HL-60 (cell line): ENCODE results near the gene EDIL3.

ENCODE experiments used
- DNase-seq, 2 experiments: peaks; one replicate each; pipeline ENCODE4 v3.0.0-alpha.2; 2010 to 2020; ENCODE audit warnings: low read depth in 1 of 2, low spot score in 1 of 2
- H3K27ac ChIP-seq: fragments of 250-450 bp; sonication (Bioruptor Pico); replicated peaks from 2 replicates; pipeline ENCODE4 v1.5.1; 2020; ENCODE audit warnings: mild to moderate bottlenecking, moderate library complexity
- H3K27me3 ChIP-seq: fragments of 250-450 bp; sonication (Bioruptor Pico); 2 replicates; pipeline ENCODE4 v1.5.1; 2021; ENCODE audit warnings: mild to moderate bottlenecking, moderate library complexity; ENCODE audit not compliant: insufficient read depth, poor library complexity, severe bottlenecking
- H3K4me3 ChIP-seq: replicated peaks from 2 replicates; pipeline ENCODE4 v1.5.1; 2011; ENCODE audit warnings: mild to moderate bottlenecking, control low read depth, low read length; ENCODE audit not compliant: insufficient read depth
- GABPA ChIP-seq: IDR thresholded peaks from 2 replicates; pipeline ENCODE4 v1.6.1; 2012; ENCODE audit warnings: low read depth
- POLR2AphosphoS5 ChIP-seq: IDR thresholded peaks from 2 replicates; pipeline ENCODE4 v1.6.1; 2012; ENCODE audit warnings: low read depth
- SPI1 ChIP-seq: IDR thresholded peaks from 2 replicates; pipeline ENCODE4 v1.6.1; 2012; ENCODE audit warnings: low read depth, mild to moderate bottlenecking, borderline replicate concordance
- TF ChIP-seq, protein P1 (sequence below): IDR thresholded peaks from 2 replicates; pipeline ENCODE4 v1.6.1; 2012; ENCODE audit warnings: low read depth; ENCODE audit not compliant: insufficient replicate concordance
- TF ChIP-seq, protein P2 (sequence below): IDR thresholded peaks from one replicate; pipeline ENCODE4 v1.5.1; 2011; ENCODE audit warnings: low read length, control low read depth, inconsistent platforms; ENCODE audit not compliant: insufficient read depth

Gene EDIL3

DNA sequence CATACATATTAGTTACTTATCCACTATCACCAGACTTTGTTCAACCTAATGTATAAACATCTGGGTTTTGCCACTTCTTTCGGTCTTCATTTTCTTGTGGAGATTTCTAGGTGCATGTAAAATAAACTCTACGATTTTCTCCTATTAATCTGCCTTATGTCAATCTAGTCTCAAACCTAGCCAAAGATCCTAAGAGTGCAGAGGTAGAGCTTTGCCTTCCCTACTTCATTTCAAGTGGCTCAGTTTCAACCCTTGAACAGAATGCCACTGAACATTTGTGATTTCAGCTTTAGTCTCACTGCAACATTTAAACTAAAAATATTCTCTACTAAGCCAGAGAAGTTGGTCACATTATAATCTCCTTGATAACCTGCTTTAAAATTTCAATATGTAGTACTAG, 94.0 kb downstream of the EDIL3 start:
- Histone ChIP-seq H3K27ac (no peak overlapping the region), H3K4me3 (no peak overlapping the region), H3K27me3 (no peaks in the 10 kb centered on the region)
- no peak for TF ChIP-seq POLR2AphosphoS5
- TF ChIP-seq, protein P1, sequence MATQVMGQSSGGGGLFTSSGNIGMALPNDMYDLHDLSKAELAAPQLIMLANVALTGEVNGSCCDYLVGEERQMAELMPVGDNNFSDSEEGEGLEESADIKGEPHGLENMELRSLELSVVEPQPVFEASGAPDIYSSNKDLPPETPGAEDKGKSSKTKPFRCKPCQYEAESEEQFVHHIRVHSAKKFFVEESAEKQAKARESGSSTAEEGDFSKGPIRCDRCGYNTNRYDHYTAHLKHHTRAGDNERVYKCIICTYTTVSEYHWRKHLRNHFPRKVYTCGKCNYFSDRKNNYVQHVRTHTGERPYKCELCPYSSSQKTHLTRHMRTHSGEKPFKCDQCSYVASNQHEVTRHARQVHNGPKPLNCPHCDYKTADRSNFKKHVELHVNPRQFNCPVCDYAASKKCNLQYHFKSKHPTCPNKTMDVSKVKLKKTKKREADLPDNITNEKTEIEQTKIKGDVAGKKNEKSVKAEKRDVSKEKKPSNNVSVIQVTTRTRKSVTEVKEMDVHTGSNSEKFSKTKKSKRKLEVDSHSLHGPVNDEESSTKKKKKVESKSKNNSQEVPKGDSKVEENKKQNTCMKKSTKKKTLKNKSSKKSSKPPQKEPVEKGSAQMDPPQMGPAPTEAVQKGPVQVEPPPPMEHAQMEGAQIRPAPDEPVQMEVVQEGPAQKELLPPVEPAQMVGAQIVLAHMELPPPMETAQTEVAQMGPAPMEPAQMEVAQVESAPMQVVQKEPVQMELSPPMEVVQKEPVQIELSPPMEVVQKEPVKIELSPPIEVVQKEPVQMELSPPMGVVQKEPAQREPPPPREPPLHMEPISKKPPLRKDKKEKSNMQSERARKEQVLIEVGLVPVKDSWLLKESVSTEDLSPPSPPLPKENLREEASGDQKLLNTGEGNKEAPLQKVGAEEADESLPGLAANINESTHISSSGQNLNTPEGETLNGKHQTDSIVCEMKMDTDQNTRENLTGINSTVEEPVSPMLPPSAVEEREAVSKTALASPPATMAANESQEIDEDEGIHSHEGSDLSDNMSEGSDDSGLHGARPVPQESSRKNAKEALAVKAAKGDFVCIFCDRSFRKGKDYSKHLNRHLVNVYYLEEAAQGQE, result no peak
- TF ChIP-seq, protein P2, sequence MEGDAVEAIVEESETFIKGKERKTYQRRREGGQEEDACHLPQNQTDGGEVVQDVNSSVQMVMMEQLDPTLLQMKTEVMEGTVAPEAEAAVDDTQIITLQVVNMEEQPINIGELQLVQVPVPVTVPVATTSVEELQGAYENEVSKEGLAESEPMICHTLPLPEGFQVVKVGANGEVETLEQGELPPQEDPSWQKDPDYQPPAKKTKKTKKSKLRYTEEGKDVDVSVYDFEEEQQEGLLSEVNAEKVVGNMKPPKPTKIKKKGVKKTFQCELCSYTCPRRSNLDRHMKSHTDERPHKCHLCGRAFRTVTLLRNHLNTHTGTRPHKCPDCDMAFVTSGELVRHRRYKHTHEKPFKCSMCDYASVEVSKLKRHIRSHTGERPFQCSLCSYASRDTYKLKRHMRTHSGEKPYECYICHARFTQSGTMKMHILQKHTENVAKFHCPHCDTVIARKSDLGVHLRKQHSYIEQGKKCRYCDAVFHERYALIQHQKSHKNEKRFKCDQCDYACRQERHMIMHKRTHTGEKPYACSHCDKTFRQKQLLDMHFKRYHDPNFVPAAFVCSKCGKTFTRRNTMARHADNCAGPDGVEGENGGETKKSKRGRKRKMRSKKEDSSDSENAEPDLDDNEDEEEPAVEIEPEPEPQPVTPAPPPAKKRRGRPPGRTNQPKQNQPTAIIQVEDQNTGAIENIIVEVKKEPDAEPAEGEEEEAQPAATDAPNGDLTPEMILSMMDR, result no peak
- TF ChIP-seq SPI1, result no peak
- no peak for TF ChIP-seq GABPA
- DNase-seq, result no peak

DNA sequence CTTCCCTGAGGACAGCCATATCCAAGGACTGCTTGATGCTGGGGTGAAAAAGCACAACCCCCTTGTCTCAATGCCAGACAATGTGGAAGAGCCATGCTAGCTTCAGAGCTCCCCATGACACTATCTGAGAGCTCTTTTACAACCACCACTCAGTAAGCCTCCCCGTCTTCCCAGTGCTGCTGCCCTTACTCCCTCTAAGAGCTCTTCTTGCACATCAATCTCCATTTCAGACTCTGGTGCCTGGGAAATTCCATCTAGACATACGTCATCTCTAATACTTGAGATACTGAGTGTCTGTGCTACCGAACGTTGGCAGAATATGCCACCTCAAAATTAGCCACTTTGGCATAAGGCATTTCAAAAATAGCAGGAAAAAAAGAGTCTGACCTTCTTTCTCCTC, 94.5 kb downstream of the EDIL3 start:
- no peak overlapping the region for H3K4me3 ChIP-seq
- no peak overlapping the region for H3K27ac ChIP-seq
- no peak for DNase-seq
- TF ChIP-seq POLR2AphosphoS5 (no peak), SPI1 (no peak), GABPA (no peak)
- TF ChIP-seq, protein P2, result no peak
- TF ChIP-seq, protein P1, result no peak
- no peaks in the 10 kb centered on the region for H3K27me3 ChIP-seq

DNA sequence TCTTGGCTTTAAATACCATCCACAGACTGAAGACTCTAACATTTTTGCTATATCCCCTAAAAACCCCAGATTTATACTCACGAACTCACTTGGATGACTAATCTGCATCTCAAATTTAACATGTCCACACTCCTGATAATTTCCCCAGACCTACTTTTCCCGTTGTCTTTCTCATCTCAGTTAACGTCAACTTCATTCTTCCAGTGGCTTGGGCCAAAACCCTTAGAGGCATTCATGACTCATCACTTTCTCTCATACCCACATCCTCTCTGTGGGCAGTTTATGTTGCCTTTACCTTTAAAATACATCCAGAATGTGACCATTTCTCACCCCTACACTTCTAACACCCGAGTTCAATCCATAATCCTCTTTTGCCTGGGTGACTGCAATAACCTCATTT, 96.7 kb downstream of the EDIL3 start:
- DNase-seq, result peak; percentile 50 to 53
- H3K27ac ChIP-seq, result peak overlapping the region; percentile 63
- H3K4me3 ChIP-seq, result no peak overlapping the region
- H3K27me3 ChIP-seq, result no peaks in the 10 kb centered on the region
- TF ChIP-seq SPI1 (peak; percentile 7; the same call in 1 of the 2 replicates), GABPA (no peak), POLR2AphosphoS5 (no peak)
- TF ChIP-seq, protein P2, result no peak
- TF ChIP-seq, protein P1, result no peak
